Upper lobe of right lung (tissue), 1 donor: Measurements from ENCODE around the gene TMBIM6. TPM values are rescaled to one million over a fixed set of nuclear protein-coding genes. Genes with fewer than 3 reads are reported as not detected.

ENCODE experiments used
- ATAC-seq: fragments of 200-7000 bp; cut with Tn5 transposase; one replicate; pipeline ENCODE4 v1.9.1; 2020; ENCODE audit warnings: mild to moderate bottlenecking, moderate library complexity
- DNase-seq: peaks from one replicate; pipeline ENCODE4 v3.0.0-alpha.2; 2020
- H3K27ac ChIP-seq: fragments of 200-600 bp; one replicate; pipeline ENCODE4 v1.8.0; 2022
- H3K27me3 ChIP-seq: fragments of 200-600 bp; one replicate; pipeline ENCODE4 v1.8.0; 2022; ENCODE audit warnings: mild to moderate bottlenecking
- H3K36me3 ChIP-seq: fragments of 200-600 bp; one replicate; pipeline ENCODE4 v1.8.0; 2022
- H3K4me1 ChIP-seq: fragments of 200-600 bp; one replicate; pipeline ENCODE4 v1.8.0; 2022
- H3K4me3 ChIP-seq: fragments of 200-600 bp; one replicate; pipeline ENCODE4 v1.8.0; 2022; ENCODE audit warnings: mild to moderate bottlenecking
- H3K9me3 ChIP-seq: fragments of 200-600 bp; one replicate; pipeline ENCODE4 v1.8.0; 2022
- intact Hi-C: fragments of 100-400 bp; cut with DNase I; formaldehyde crosslinking; loops from one replicate; pipeline ENCODE4 v1.11.0; 2022
- total RNA-seq: library from RNA; stranded (reverse); fragmentation: NEBNext Ultra II Directional; extraction: Animal tissue kit (Norgen Biotek cat#: 25700); gene quantifications from one replicate; pipeline ENCODE4 v1.2.1, GENCODE V29; 2021
- TF ChIP-seq, protein P1 (sequence below): fragments of 200-600 bp; IDR thresholded peaks from one replicate; pipeline ENCODE4 v1.8.0; 2022; ENCODE audit warnings: antibody characterized with exemption
- donor health status: DM: no; HTN: yes; CAD: no; lungs with severe emphysema.

The TMBIM6 gene
- total RNA-seq, 1 donor from 2014 or later: 654 TPM

GRCh38 chr12:49792976-49793580 is 51.7 kb downstream of the TMBIM6 start:
- no peaks in the 10 kb centered on the region for H3K4me1 ChIP-seq
- TF ChIP-seq, protein P1, sequence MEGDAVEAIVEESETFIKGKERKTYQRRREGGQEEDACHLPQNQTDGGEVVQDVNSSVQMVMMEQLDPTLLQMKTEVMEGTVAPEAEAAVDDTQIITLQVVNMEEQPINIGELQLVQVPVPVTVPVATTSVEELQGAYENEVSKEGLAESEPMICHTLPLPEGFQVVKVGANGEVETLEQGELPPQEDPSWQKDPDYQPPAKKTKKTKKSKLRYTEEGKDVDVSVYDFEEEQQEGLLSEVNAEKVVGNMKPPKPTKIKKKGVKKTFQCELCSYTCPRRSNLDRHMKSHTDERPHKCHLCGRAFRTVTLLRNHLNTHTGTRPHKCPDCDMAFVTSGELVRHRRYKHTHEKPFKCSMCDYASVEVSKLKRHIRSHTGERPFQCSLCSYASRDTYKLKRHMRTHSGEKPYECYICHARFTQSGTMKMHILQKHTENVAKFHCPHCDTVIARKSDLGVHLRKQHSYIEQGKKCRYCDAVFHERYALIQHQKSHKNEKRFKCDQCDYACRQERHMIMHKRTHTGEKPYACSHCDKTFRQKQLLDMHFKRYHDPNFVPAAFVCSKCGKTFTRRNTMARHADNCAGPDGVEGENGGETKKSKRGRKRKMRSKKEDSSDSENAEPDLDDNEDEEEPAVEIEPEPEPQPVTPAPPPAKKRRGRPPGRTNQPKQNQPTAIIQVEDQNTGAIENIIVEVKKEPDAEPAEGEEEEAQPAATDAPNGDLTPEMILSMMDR: no peak
- DNase-seq: peak; percentile 45
- intact Hi-C loops: no loop called here
- H3K27ac ChIP-seq: no peak overlapping the region
- H3K4me3 ChIP-seq: no peak overlapping the region
- no peak for ATAC-seq
- peaks cover 18% of the 10 kb centered on the region for H3K36me3 ChIP-seq
- no peaks in the 10 kb centered on the region for H3K27me3 ChIP-seq
- H3K9me3 ChIP-seq: no peaks in the 10 kb centered on the region

GRCh38 chr12:49793620-49794019 is 52.3 kb downstream of the TMBIM6 start:
- H3K36me3 ChIP-seq: peaks cover 23% of the 10 kb centered on the region
- ATAC-seq: no peak
- H3K27me3 ChIP-seq: no peaks in the 10 kb centered on the region
- DNase-seq: peak; percentile 57
- H3K4me3 ChIP-seq: no peak overlapping the region
- H3K4me1 ChIP-seq: no peaks in the 10 kb centered on the region
- no peaks in the 10 kb centered on the region for H3K9me3 ChIP-seq
- TF ChIP-seq, protein P1: no peak
- H3K27ac ChIP-seq: no peak overlapping the region
- intact Hi-C loops: no loop called here

DNA sequence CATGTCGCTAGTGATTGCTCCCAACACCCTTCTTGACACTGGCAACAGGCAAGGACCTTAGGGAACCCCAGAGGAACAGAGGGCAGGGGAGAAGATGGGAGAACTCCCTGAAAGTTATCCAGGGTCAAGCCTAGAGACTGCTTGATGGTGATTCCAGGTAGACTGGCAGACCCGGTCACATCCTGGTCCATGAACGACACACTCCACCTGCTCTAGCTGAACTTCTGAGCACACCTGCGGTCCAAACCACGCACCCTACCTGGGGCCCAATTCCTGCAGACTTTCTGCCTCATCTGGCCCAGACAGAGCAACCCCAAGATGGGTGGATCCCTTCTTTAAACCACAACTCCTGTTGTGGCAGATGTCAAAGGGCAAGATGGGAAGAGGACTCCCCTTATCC is 52.7 kb downstream of the TMBIM6 start:
- no peaks in the 10 kb centered on the region for H3K4me1 ChIP-seq
- no peaks in the 10 kb centered on the region for H3K9me3 ChIP-seq
- TF ChIP-seq, protein P1: no peak
- no peak for ATAC-seq
- no peak overlapping the region for H3K27ac ChIP-seq
- H3K36me3 ChIP-seq: peaks cover 25% of the 10 kb centered on the region
- intact Hi-C loops: no loop called here
- DNase-seq: no peak
- no peak overlapping the region for H3K4me3 ChIP-seq
- H3K27me3 ChIP-seq: no peaks in the 10 kb centered on the region

DNA sequence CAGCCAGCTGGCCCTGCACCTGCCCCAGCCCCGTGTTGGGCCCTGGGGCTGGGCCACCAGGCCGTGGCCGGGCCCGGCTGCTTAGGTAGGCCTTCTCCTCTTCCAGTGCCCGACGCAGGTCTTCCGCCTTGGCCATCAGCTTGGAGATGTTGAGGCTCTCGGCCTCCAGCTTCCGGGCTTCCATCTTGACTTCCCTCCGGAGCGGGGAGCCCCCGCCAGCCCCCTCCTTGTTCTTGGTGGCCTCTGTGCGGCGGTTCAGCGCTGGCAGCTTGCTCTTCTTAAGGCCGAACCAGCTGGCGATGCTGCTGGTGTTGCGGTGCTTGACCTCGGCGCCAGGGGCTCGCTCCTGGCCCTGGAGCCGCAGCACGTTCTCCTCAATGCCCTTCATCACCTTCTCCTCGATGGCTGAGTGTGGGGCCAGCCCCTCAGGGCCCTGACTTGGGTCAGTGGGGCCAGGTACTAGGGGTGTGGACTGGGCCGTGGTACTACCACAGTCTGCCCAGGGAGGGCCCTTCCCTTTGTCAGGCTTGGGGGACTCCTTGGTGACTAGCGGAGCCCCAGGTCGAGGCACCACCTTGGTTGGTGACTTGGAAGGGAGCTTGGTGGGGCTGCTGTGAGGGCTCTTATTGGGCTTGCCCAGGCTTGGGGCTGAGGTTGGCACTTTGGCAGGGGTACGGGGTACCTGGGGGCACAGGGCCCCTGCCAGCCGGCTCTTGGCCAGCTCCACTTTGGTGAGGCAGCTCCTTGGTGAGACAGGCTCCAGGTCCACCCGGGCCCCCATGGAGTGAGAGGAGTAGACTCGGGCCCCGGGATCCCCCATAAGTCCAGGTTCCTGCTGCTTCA is 53.7 kb downstream of the TMBIM6 start:
- DNase-seq (no peak), ATAC-seq (no peak)
- H3K4me3 ChIP-seq: no peak overlapping the region
- no peaks in the 10 kb centered on the region for H3K4me1 ChIP-seq
- H3K27ac ChIP-seq: no peak overlapping the region
- intact Hi-C loops: no loop called here
- H3K9me3 ChIP-seq: no peaks in the 10 kb centered on the region
- TF ChIP-seq, protein P1: no peak
- H3K36me3 ChIP-seq: peaks cover 27% of the 10 kb centered on the region
- H3K27me3 ChIP-seq: no peaks in the 10 kb centered on the region

DNA sequence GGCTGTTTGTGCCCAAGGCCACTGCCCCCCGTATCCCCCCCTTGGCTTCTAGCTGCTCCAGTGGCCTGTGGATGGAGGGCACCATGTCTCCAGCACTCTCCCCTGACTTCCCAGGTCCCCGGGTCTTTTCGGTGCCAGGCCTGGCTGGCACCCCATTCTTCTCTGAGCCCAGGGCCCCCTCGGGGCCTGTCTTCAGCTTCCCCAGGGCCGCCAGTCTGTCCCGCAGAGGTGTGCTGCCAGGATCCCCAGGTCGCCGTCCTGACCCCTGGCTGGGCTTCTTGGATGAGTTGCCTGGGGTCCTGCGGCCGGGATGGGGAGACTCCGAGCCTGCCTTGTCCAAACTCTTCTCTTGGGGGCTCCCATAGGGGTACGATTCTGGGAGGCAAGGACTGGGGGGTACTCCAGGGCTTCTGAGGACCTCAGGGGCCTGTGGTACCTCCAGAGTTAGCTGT is 54.3 kb downstream of the TMBIM6 start:
- H3K36me3 ChIP-seq: peaks cover 33% of the 10 kb centered on the region
- no peak for ATAC-seq
- H3K4me3 ChIP-seq: no peak overlapping the region
- no peaks in the 10 kb centered on the region for H3K27me3 ChIP-seq
- no peaks in the 10 kb centered on the region for H3K4me1 ChIP-seq
- H3K27ac ChIP-seq: no peak overlapping the region
- TF ChIP-seq, protein P1: no peak
- intact Hi-C loops: no loop called here
- no peak for DNase-seq
- no peaks in the 10 kb centered on the region for H3K9me3 ChIP-seq
